Liver (tissue), 9 donors: ENCODE measurements around the gene CASQ1. TPM values are rescaled to one million over a fixed set of nuclear protein-coding genes. Genes with fewer than 3 reads are reported as not detected.

Experiments
- DNase-seq: peaks from one replicate; pipeline ENCODE4 v3.0.0-alpha.2; 2017; ENCODE audit warnings: low spot score
- H3K27ac ChIP-seq, 2 donors: one replicate each; pipeline ENCODE4 v1.7.0; 2013; ENCODE audit warnings: inconsistent platforms in 2 of 2, low read length in 2 of 2, control low read depth in 1 of 2, low read depth in 1 of 2, mild to moderate bottlenecking in 1 of 2
- H3K27me3 ChIP-seq, 4 donors: one replicate each; pipeline versions ENCODE4 v1.6.1 to v1.7.0; 2013; ENCODE audit warnings: low read length in 3 of 4, inconsistent platforms in 1 of 4, mild to moderate bottlenecking in 1 of 4, moderate library complexity in 1 of 4; ENCODE audit not compliant: control insufficient read depth in 4 of 4, insufficient read depth in 4 of 4
- H3K36me3 ChIP-seq, 4 donors: one replicate each; pipeline versions ENCODE4 v1.6.1 to v1.7.0; 2013; ENCODE audit warnings: low read length in 3 of 4, mild to moderate bottlenecking in 3 of 4, low read depth in 1 of 4, moderate library complexity in 1 of 4; ENCODE audit not compliant: control insufficient read depth in 4 of 4, insufficient read depth in 3 of 4
- H3K4me1 ChIP-seq, 4 donors: one replicate each; pipeline versions ENCODE4 v1.6.1 to v1.7.0; 2013; ENCODE audit warnings: low read length in 3 of 4, mild to moderate bottlenecking in 3 of 4, moderate library complexity in 1 of 4; ENCODE audit not compliant: control insufficient read depth in 4 of 4, insufficient read depth in 4 of 4
- H3K4me3 ChIP-seq, 3 donors: one replicate each; pipeline versions ENCODE4 v1.6.1 to v1.7.0; 2013; ENCODE audit warnings: low read length in 3 of 3, control low read depth in 1 of 3, low read depth in 1 of 3, mild to moderate bottlenecking in 1 of 3
- H3K9ac ChIP-seq, 2 donors: one replicate each; pipeline ENCODE4 v1.7.0; 2013; ENCODE audit warnings: low read length in 2 of 2, mild to moderate bottlenecking in 2 of 2, moderate library complexity in 2 of 2, control low read depth in 1 of 2, low read depth in 1 of 2
- H3K9me3 ChIP-seq, 4 donors: one replicate each; pipeline versions ENCODE4 v1.6.1 to v1.7.0; 2013; ENCODE audit warnings: low read length in 3 of 4; ENCODE audit not compliant: control insufficient read depth in 4 of 4
- ATF3 ChIP-seq: IDR thresholded peaks from 2 replicates; pipeline ENCODE4 v1.6.1; 2016; ENCODE audit warnings: antibody characterized with exemption
- EGR1 ChIP-seq, 2 donors: IDR thresholded peaks; 2 replicates each; pipeline ENCODE4 v1.6.1; 2016 to 2018; ENCODE audit warnings: antibody characterized with exemption in 2 of 2, low read depth in 2 of 2
- FOXA1 ChIP-seq: IDR thresholded peaks from 2 replicates; pipeline ENCODE4 v1.6.1; 2016; ENCODE audit warnings: antibody characterized with exemption
- FOXA2 ChIP-seq: IDR thresholded peaks from 2 replicates; pipeline ENCODE4 v1.6.1; 2016; ENCODE audit warnings: antibody characterized with exemption
- GABPA ChIP-seq, 2 donors: IDR thresholded peaks in 1 of 2; conservative IDR thresholded peaks in 1 of 2; 2 replicates each; pipeline ENCODE4 v1.6.1; 2016; ENCODE audit warnings: antibody characterized with exemption in 2 of 2, mild to moderate bottlenecking in 1 of 2, moderate library complexity in 1 of 2
- HNF4A ChIP-seq, 2 donors: conservative IDR thresholded peaks; 2 replicates each; pipeline ENCODE4 v1.6.1; 2016; ENCODE audit warnings: antibody characterized with exemption in 2 of 2, mild to moderate bottlenecking in 2 of 2
- HNF4G ChIP-seq: IDR thresholded peaks from 2 replicates; pipeline ENCODE4 v1.6.1; 2016; ENCODE audit warnings: antibody characterized with exemption
- JUND ChIP-seq, 2 donors: IDR thresholded peaks; 2 replicates each; pipeline ENCODE4 v1.6.1; 2016; ENCODE audit warnings: antibody characterized with exemption in 2 of 2
- MAX ChIP-seq: IDR thresholded peaks from 2 replicates; pipeline ENCODE4 v1.6.1; 2016; ENCODE audit warnings: antibody characterized with exemption
- NR2F2 ChIP-seq: IDR thresholded peaks from 2 replicates; pipeline ENCODE4 v1.6.1; 2016; ENCODE audit warnings: antibody characterized with exemption
- RAD21 ChIP-seq, 2 donors: IDR thresholded peaks; 2 replicates each; pipeline ENCODE4 v1.6.1; 2016; ENCODE audit warnings: antibody characterized with exemption in 2 of 2, mild to moderate bottlenecking in 2 of 2
- REST ChIP-seq: IDR thresholded peaks from 2 replicates; pipeline ENCODE4 v1.6.1; 2016; ENCODE audit warnings: antibody characterized with exemption, mild to moderate bottlenecking
- RXRA ChIP-seq, 2 donors: IDR thresholded peaks; 2 replicates each; pipeline ENCODE4 v1.6.1; 2017 to 2018; ENCODE audit warnings: antibody characterized with exemption in 2 of 2, mild to moderate bottlenecking in 1 of 2
- SP1 ChIP-seq: IDR thresholded peaks from 2 replicates; pipeline ENCODE4 v1.6.1; 2018; ENCODE audit warnings: antibody characterized with exemption, mild to moderate bottlenecking
- TAF1 ChIP-seq: conservative IDR thresholded peaks from 2 replicates; pipeline ENCODE4 v1.6.1; 2016; ENCODE audit warnings: antibody characterized with exemption, mild to moderate bottlenecking
- YY1 ChIP-seq: IDR thresholded peaks from 2 replicates; pipeline ENCODE4 v1.6.1; 2016; ENCODE audit warnings: antibody characterized with exemption, mild to moderate bottlenecking
- ZBTB33 ChIP-seq: IDR thresholded peaks from 2 replicates; pipeline ENCODE4 v1.6.1; 2016; ENCODE audit warnings: antibody characterized with exemption
- WGBS: extraction: QIAGEN DNeasy Blood & Tissue Kit; methylation state at CpG from one replicate; pipeline ENCODE4 v1.1.7; 2013; 5-methylcytosine and 5-hydroxymethylcytosine counted together
- polyA plus RNA-seq, 2 donors: library from polyadenylated mRNA; stranded (reverse) in 1 of 2; unstranded in 1 of 2; fragments of 200-250 nt in 1 of 2; fragments of >200 nt in 1 of 2; fragmentation: Nextera tagmentation in 1 of 2; extraction: Ambion mirVana in 1 of 2; gene quantifications; one replicate each; pipeline versions ENCODE4 v1.2.1 to v1.2.3, GENCODE V29; 2013 to 2015
- total RNA-seq, 2 donors: library from RNA; depleted of rRNA; stranded (reverse); fragments of >200 nt; gene quantifications; one replicate each; pipeline ENCODE4 v1.2.3, GENCODE V29; 2014
- TF ChIP-seq, protein P1 (sequence below): fragments of 150-350 bp; IDR thresholded peaks from 2 replicates; pipeline ENCODE4 v1.5.1; 2017; ENCODE audit warnings: improper control_type of control experiment, low read depth, low read length; ENCODE audit not compliant: missing input control
- donor health status: healthy.
- donor health status: healthy.
- donor health status: healthy.
- donor health status: healthy.
- donor health status: healthy.

The CASQ1 gene
- total and polyA plus RNA-seq, 4 donors: not detected

DNA sequence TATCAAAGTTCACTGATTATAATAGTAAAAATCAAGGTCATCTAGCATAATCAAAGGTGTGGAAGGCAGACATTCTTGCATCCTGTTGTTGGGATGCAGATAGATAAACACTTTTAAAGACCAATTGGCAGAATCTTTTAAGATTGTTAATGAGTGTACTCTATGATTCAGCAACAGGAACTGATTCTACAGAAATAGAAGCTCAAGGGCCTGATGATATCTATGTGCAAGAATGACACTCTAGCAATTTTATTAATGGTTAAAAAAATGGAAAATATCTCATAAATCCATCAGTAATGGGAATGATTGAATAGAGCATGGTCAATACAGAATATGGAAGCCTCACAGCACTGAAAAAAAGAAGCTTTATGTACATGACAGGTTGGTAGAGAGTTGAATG lies 41.1 kb upstream of the CASQ1 start:
- H3K27me3 ChIP-seq: no peaks in the 10 kb centered on the region
- H3K9me3 ChIP-seq: no peaks in the 10 kb centered on the region
- no peak overlapping the region for H3K27ac ChIP-seq
- TF ChIP-seq ZBTB33 (no peak), FOXA2 (no peak), SP1 (no peak), FOXA1 (no peak), REST (no peak), ATF3 (no peak), JUND (IDR thresholded peaks at IDR 0.05) (no peak), EGR1 (IDR thresholded peaks at IDR 0.05; ENCODE audit: low read depth in 2 of 2) (no peak), HNF4G (no peak), RAD21 (IDR thresholded peaks at IDR 0.05) (no peak), NR2F2 (no peak), HNF4A (conservative IDR thresholded peaks at IDR 0.05) (no peak), TAF1 (no peak), MAX (no peak), GABPA (IDR thresholded peaks at IDR 0.05 in 1 of 2, conservative IDR thresholded peaks at IDR 0.05 in 1 of 2) (no peak), YY1 (no peak), RXRA (IDR thresholded peaks at IDR 0.05) (no peak)
- TF ChIP-seq, protein P1, sequence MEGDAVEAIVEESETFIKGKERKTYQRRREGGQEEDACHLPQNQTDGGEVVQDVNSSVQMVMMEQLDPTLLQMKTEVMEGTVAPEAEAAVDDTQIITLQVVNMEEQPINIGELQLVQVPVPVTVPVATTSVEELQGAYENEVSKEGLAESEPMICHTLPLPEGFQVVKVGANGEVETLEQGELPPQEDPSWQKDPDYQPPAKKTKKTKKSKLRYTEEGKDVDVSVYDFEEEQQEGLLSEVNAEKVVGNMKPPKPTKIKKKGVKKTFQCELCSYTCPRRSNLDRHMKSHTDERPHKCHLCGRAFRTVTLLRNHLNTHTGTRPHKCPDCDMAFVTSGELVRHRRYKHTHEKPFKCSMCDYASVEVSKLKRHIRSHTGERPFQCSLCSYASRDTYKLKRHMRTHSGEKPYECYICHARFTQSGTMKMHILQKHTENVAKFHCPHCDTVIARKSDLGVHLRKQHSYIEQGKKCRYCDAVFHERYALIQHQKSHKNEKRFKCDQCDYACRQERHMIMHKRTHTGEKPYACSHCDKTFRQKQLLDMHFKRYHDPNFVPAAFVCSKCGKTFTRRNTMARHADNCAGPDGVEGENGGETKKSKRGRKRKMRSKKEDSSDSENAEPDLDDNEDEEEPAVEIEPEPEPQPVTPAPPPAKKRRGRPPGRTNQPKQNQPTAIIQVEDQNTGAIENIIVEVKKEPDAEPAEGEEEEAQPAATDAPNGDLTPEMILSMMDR: no peak
- no peak overlapping the region for H3K4me3 ChIP-seq
- H3K36me3 ChIP-seq: no peaks in the 10 kb centered on the region
- no peak for DNase-seq
- no peak overlapping the region for H3K9ac ChIP-seq
- no peaks in the 10 kb centered on the region for H3K4me1 ChIP-seq

GRCh38 chr1:160149716-160150115 lies 40.7 kb upstream of the CASQ1 start:
- Histone ChIP-seq H3K27me3 (no peaks in the 10 kb centered on the region), H3K9me3 (no peaks in the 10 kb centered on the region), H3K9ac (no peak overlapping the region), H3K4me1 (no peaks in the 10 kb centered on the region), H3K4me3 (no peak overlapping the region), H3K36me3 (no peaks in the 10 kb centered on the region), H3K27ac (no peak overlapping the region)
- 86% methylated on average over 2 of the region's 2 CpGs for WGBS
- DNase-seq: no peak
- TF ChIP-seq ZBTB33 (no peak), EGR1 (IDR thresholded peaks at IDR 0.05; ENCODE audit: low read depth in 2 of 2) (no peak), GABPA (IDR thresholded peaks at IDR 0.05 in 1 of 2, conservative IDR thresholded peaks at IDR 0.05 in 1 of 2) (no peak), YY1 (no peak), RXRA (IDR thresholded peaks at IDR 0.05) (no peak), FOXA1 (no peak), FOXA2 (no peak), TAF1 (no peak), HNF4A (conservative IDR thresholded peaks at IDR 0.05) (no peak), SP1 (no peak)
